ENCODE measurements around the gene ALDH1L1.

The ALDH1L1 gene

DNA sequence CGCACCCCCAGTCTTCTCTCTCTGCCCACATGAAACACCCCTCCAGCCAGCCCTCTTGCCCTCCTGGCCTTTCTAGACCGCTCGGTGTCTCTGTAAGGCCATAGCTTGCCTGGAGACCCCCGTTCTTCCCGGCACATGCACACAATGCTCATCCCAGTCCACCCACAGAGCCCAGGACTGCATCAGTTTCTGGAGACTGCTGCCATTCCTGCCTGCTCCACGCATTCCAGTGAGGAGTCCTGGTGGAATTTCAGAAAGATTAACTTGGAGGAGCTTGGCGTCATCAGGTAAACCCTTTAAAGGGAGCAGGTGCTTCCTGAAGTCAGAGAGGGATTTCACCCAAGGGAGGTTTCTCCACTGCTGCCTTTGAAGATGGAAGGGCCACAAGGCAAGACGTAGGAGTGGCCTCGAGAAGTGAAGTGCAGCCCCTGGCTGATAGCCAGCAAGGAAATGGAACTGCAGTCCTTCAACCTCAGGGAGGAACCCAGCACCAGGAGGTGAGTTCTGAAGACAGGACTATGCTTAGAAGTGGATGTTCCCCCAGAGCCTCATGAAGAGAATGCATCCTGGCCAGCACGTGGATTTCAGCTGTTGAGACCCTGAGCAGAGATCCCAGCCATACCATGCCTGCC, 115.6 kb downstream of the ALDH1L1 start:
- no peak for DNase-seq (ENCODE audit: low read depth, low spot score)
- H3K9me3 ChIP-seq (ENCODE audit: control insufficient read depth, insufficient read depth, low read length), result no peaks in the 10 kb centered on the region
- WGBS (ENCODE audit: insufficient coverage, insufficient read length), result no CpG with 5 or more reads among the region's 10 CpGs
- no peak overlapping the region for H3K4me3 ChIP-seq (ENCODE audit: low read length)
- no peaks in the 10 kb centered on the region for H3K36me3 ChIP-seq (ENCODE audit: control insufficient read depth, insufficient read depth, low read length)
- no peaks in the 10 kb centered on the region for H3K4me1 ChIP-seq (ENCODE audit: control insufficient read depth, insufficient read depth, low read length)
- H3K27me3 ChIP-seq (ENCODE audit: control insufficient read depth, insufficient read depth, low read length), result no peaks in the 10 kb centered on the region
- H3K27ac ChIP-seq (ENCODE audit: low read length), result no peak overlapping the region

DNA sequence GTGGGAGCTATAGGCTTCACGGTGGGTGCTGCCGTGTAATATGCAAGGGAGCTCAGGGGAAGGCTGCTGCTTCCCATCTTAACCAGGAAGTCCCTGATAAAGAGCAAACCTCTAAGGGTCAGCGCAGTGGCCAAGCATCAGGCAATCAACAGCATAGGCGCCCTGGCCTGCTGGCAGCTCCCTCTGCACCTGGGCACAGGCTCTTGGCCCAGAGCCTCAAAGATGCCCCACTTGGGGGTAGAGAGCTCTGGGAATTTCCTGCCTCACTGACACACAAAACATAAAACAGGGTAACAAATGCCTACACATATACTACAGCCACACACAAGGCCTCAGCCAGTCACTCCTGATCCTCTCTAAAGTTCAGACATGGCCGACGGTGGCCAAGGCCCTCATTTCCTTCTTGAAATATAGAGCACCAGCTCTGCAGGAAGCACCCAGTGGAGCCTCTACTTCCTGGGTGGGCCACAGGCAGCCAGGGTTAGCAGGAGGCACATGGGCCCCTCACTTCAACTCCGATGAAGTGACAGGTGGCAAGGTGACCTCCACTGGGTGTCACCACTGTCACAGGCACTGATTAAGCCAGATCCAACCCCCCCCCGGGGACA, 116.9 kb downstream of the ALDH1L1 start:
- no peak overlapping the region for H3K27ac ChIP-seq (ENCODE audit: low read length)
- no peaks in the 10 kb centered on the region for H3K27me3 ChIP-seq (ENCODE audit: control insufficient read depth, insufficient read depth, low read length)
- H3K36me3 ChIP-seq (ENCODE audit: control insufficient read depth, insufficient read depth, low read length), result no peaks in the 10 kb centered on the region
- no peaks in the 10 kb centered on the region for H3K4me1 ChIP-seq (ENCODE audit: control insufficient read depth, insufficient read depth, low read length)
- no peak overlapping the region for H3K4me3 ChIP-seq (ENCODE audit: low read length)
- no peaks in the 10 kb centered on the region for H3K9me3 ChIP-seq (ENCODE audit: control insufficient read depth, insufficient read depth, low read length)
- WGBS (ENCODE audit: insufficient coverage, insufficient read length), result no CpG with 5 or more reads among the region's 8 CpGs
- DNase-seq (ENCODE audit: low read depth, low spot score), result no peak

DNA sequence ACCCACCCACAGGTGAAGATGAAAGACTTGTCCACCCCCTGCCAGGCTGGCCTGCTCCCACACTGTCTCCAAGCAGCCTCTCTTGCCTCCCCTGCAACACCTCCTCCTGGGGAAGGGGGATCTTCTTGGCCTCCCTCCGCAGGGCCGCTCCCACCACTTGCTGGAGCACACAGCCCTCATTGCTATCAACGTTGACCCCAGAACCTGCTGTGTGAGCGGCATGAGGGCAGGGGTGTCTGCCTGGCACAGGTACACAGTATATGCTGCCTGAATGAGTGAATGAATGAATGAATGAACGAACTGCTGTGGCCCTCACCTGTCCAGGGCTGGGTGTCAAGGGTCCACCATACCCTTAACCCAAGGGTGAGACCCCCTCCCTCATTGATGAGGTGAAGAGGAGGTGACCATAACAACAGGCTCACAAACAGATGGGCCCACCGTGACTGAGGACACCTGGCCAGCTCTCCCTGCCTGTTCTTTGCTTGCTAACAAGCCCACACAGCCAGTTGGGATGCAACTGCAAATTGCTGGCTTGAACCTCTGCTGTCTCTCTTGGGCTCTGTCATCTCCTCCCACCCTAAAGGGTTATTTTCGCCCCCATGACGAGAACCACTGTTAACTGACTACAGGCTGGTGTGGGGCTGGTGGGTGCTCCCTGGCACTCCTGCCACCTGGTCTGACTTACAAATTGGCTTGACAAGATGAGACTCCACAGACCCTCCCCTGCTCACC, 118.9 kb downstream of the ALDH1L1 start:
- Histone ChIP-seq H3K4me1 (ENCODE audit: control insufficient read depth, insufficient read depth, low read length) (no peaks in the 10 kb centered on the region), H3K27me3 (ENCODE audit: control insufficient read depth, insufficient read depth, low read length) (no peaks in the 10 kb centered on the region), H3K9me3 (ENCODE audit: control insufficient read depth, insufficient read depth, low read length) (no peaks in the 10 kb centered on the region), H3K4me3 (ENCODE audit: low read length) (no peak overlapping the region), H3K36me3 (ENCODE audit: control insufficient read depth, insufficient read depth, low read length) (no peaks in the 10 kb centered on the region), H3K27ac (ENCODE audit: low read length) (no peak overlapping the region)
- WGBS (ENCODE audit: insufficient coverage, insufficient read length), result no CpG with 5 or more reads among the region's 8 CpGs
- DNase-seq (ENCODE audit: low read depth, low spot score), result no peak

DNA sequence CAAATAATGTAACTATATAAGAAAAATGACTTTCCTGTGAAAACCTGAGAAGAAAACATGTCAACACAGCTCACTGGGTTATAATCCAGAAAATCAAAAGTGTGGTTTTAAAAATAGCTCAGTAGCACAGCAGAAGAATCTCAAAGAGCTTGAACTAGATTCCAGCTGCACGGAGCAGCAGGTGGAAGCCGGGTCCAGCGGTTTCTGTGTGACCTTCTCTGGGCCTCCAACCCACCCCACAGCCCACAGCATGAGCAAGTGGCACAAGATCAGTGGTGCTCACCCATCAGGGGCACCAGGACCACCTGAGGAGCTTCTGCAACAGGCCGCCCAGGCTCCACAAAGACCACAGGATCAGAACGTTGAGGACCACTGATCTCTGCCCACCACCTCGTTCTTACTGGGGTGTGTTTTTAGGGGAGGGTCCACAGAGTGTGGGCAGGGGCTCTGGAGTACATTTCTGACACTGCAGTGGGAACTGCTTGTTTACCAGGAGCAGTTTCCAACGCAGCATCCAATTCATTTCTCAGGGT, 119.7 kb downstream of the ALDH1L1 start:
- Histone ChIP-seq H3K27ac (ENCODE audit: low read length) (no peak overlapping the region), H3K36me3 (ENCODE audit: control insufficient read depth, insufficient read depth, low read length) (no peaks in the 10 kb centered on the region), H3K4me3 (ENCODE audit: low read length) (no peak overlapping the region), H3K4me1 (ENCODE audit: control insufficient read depth, insufficient read depth, low read length) (no peaks in the 10 kb centered on the region), H3K9me3 (ENCODE audit: control insufficient read depth, insufficient read depth, low read length) (no peaks in the 10 kb centered on the region), H3K27me3 (ENCODE audit: control insufficient read depth, insufficient read depth, low read length) (no peaks in the 10 kb centered on the region)
- no peak for DNase-seq (ENCODE audit: low read depth, low spot score)
- no CpG with 5 or more reads among the region's 7 CpGs for WGBS (ENCODE audit: insufficient coverage, insufficient read length)

DNA sequence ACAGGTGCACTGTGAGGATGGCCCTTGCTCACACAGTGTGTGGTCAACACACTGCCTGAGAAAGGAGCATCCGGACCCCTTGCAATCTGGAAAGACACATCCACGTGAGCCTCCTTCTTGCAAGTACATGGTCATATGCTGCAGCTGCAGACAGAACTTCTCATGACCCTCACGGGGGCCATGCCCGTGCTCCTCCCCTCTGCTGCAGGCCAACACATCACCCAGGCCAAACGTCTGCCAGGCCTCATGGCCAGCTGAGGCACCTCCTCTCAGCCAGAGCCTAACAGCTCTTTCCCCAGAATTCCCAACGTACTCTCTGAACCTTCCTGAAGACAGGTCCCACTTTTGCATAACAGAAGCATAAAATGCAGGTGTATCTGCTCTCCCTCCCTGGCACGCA, 121.7 kb downstream of the ALDH1L1 start:
- WGBS (ENCODE audit: insufficient coverage, insufficient read length), result no CpG with 5 or more reads among the region's 7 CpGs
- DNase-seq (ENCODE audit: low read depth, low spot score), result no peak
- H3K27me3 ChIP-seq (ENCODE audit: control insufficient read depth, insufficient read depth, low read length), result no peaks in the 10 kb centered on the region
- H3K4me1 ChIP-seq (ENCODE audit: control insufficient read depth, insufficient read depth, low read length), result no peaks in the 10 kb centered on the region
- no peak overlapping the region for H3K27ac ChIP-seq (ENCODE audit: low read length)
- H3K4me3 ChIP-seq (ENCODE audit: low read length), result no peak overlapping the region
- no peaks in the 10 kb centered on the region for H3K36me3 ChIP-seq (ENCODE audit: control insufficient read depth, insufficient read depth, low read length)
- H3K9me3 ChIP-seq (ENCODE audit: control insufficient read depth, insufficient read depth, low read length), result no peaks in the 10 kb centered on the region

DNA sequence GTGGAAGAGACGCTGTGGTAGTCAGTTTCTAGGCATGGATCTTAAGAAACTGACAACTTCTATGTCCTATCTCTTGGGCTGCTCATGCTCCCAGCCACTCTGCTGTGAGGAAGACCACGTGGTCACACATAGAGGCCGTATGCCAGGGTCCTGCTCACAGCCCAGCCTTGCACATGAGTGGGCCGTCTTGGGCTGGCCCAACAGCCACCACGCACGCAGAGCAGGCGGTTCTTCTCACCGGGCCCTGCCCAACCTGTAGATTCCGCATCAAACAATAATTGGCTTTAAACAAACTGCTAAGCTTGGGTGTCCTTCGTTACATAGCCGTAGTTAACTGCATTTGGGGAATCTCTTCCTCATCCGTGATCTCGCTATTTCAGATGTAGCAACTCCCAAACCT, 122.5 kb downstream of the ALDH1L1 start:
- no peaks in the 10 kb centered on the region for H3K4me1 ChIP-seq (ENCODE audit: control insufficient read depth, insufficient read depth, low read length)
- no peak for DNase-seq (ENCODE audit: low read depth, low spot score)
- H3K27ac ChIP-seq (ENCODE audit: low read length), result no peak overlapping the region
- H3K4me3 ChIP-seq (ENCODE audit: low read length), result no peak overlapping the region
- no peaks in the 10 kb centered on the region for H3K36me3 ChIP-seq (ENCODE audit: control insufficient read depth, insufficient read depth, low read length)
- no peaks in the 10 kb centered on the region for H3K27me3 ChIP-seq (ENCODE audit: control insufficient read depth, insufficient read depth, low read length)
- WGBS (ENCODE audit: insufficient coverage, insufficient read length), result no CpG with 5 or more reads among the region's 13 CpGs
- no peaks in the 10 kb centered on the region for H3K9me3 ChIP-seq (ENCODE audit: control insufficient read depth, insufficient read depth, low read length)

DNA sequence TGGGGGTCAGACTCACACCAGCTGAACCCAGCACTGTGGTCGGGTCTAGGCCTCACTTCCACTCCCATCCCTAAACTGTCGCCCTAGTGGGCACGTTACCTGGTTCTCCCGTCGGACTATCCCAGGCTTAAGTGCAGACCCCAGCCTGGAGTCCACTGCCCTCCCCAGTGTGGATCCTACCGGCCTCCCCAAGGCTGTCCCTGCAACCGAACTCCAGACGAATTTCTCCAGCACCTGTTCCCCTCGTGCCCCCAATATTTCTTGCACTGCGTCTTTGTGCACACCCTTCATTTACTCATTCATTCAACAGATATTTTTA, 122.9 kb downstream of the ALDH1L1 start:
- H3K27ac ChIP-seq (ENCODE audit: low read length), result no peak overlapping the region
- WGBS (ENCODE audit: insufficient coverage, insufficient read length), result no CpG with 5 or more reads among the region's 10 CpGs
- no peak overlapping the region for H3K4me3 ChIP-seq (ENCODE audit: low read length)
- no peaks in the 10 kb centered on the region for H3K36me3 ChIP-seq (ENCODE audit: control insufficient read depth, insufficient read depth, low read length)
- no peak for DNase-seq (ENCODE audit: low read depth, low spot score)
- H3K9me3 ChIP-seq (ENCODE audit: control insufficient read depth, insufficient read depth, low read length), result no peaks in the 10 kb centered on the region
- no peaks in the 10 kb centered on the region for H3K27me3 ChIP-seq (ENCODE audit: control insufficient read depth, insufficient read depth, low read length)
- H3K4me1 ChIP-seq (ENCODE audit: control insufficient read depth, insufficient read depth, low read length), result no peaks in the 10 kb centered on the region

DNA sequence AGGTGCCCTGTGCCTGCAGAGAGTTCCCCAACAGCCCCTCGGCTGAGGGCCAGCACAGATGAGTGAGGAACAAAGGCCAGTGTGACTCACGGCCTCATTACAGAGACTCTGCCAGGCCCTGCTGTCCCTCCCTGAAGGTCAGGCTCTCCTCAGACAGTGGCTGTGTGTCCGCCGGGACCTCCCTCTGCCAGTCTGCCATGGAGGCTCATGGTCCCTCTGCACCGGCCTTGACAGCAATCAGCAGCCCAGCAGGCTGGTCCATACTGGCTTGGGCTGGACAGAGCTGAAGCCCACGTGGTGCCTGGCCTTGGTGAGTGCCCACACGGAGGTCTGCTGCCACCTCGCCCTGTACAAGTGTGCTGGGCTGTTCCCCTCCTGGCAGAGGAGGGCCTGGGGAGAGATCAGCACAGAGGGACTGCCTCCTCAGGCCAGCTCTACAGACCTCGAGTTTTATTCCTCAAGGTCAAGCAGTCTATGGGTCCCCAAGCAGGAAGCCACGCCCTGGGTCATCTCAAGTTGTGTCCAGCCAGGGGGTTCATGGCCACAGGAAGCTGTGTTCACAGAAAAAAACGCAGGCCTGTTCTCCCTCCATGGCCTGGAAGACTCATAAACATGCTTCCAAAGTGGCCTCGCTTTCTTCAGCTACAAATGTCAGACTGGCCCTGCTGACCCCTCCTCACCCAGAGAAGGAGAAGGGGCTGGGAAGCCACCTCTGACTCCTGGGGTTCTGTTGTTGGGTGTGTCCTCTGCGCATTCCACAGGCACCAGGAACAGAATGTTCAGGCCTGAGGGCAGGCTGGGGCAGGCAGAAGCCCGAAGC, 123.5 kb downstream of the ALDH1L1 start:
- Histone ChIP-seq H3K4me1 (ENCODE audit: control insufficient read depth, insufficient read depth, low read length) (no peaks in the 10 kb centered on the region), H3K36me3 (ENCODE audit: control insufficient read depth, insufficient read depth, low read length) (no peaks in the 10 kb centered on the region), H3K9me3 (ENCODE audit: control insufficient read depth, insufficient read depth, low read length) (no peaks in the 10 kb centered on the region), H3K27ac (ENCODE audit: low read length) (no peak overlapping the region), H3K4me3 (ENCODE audit: low read length) (no peak overlapping the region), H3K27me3 (ENCODE audit: control insufficient read depth, insufficient read depth, low read length) (no peaks in the 10 kb centered on the region)
- DNase-seq (ENCODE audit: low read depth, low spot score), result no peak
- WGBS (ENCODE audit: insufficient coverage, insufficient read length), result no CpG with 5 or more reads among the region's 14 CpGs

DNA sequence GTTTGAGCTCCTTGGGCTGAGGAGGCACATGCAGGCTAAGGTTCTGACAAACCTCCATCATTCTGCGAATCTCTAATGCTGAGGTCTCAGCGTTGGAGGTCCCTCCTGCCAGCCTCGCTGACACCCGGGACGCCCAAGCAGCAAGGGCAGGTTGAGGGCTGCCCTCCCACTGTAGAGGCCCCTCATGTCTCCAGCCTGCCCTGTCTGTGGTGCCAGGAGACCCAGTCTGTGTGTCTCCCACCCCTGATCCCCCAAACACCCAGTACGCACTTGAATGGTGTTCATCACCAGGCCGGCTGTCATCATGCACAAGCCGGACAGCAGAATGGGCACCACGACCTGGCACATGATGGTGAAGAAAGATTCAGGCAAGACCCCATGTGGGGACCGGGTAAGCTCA, 124.3 kb downstream of the ALDH1L1 start:
- DNase-seq (ENCODE audit: low read depth, low spot score), result no peak
- no peaks in the 10 kb centered on the region for H3K4me1 ChIP-seq (ENCODE audit: control insufficient read depth, insufficient read depth, low read length)
- no peaks in the 10 kb centered on the region for H3K27me3 ChIP-seq (ENCODE audit: control insufficient read depth, insufficient read depth, low read length)
- no peaks in the 10 kb centered on the region for H3K9me3 ChIP-seq (ENCODE audit: control insufficient read depth, insufficient read depth, low read length)
- no CpG with 5 or more reads among the region's 10 CpGs for WGBS (ENCODE audit: insufficient coverage, insufficient read length)
- H3K36me3 ChIP-seq (ENCODE audit: control insufficient read depth, insufficient read depth, low read length), result no peaks in the 10 kb centered on the region
- H3K4me3 ChIP-seq (ENCODE audit: low read length), result no peak overlapping the region
- H3K27ac ChIP-seq (ENCODE audit: low read length), result no peak overlapping the region

DNA sequence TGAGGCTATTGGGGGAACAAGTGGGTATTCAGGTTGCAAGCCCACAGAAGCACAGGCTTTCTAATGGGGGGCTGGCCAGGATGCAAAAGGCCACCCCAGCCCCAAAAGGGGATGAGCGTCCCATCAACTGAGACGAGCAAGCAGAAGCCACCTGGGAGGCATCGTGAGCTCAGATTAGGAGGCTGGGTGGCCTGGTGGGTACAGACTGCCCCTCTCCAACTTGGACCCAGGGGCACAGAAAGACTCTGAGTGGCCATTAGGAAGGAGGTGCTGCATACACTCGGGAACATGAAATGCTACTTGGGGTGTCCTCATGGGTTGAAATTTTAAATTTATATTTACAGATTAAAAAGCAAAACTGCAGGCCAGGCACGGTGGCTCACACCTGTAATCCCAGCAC, 125.5 kb downstream of the ALDH1L1 start:
- DNase-seq (ENCODE audit: low read depth, low spot score), result no peak
- no peaks in the 10 kb centered on the region for H3K36me3 ChIP-seq (ENCODE audit: control insufficient read depth, insufficient read depth, low read length)
- H3K4me3 ChIP-seq (ENCODE audit: low read length), result no peak overlapping the region
- no peaks in the 10 kb centered on the region for H3K27me3 ChIP-seq (ENCODE audit: control insufficient read depth, insufficient read depth, low read length)
- WGBS (ENCODE audit: insufficient coverage, insufficient read length), result no CpG with 5 or more reads among the region's 5 CpGs
- H3K9me3 ChIP-seq (ENCODE audit: control insufficient read depth, insufficient read depth, low read length), result no peaks in the 10 kb centered on the region
- H3K4me1 ChIP-seq (ENCODE audit: control insufficient read depth, insufficient read depth, low read length), result no peaks in the 10 kb centered on the region
- H3K27ac ChIP-seq (ENCODE audit: low read length), result no peak overlapping the region
